BJ (cell line): ENCODE data around the gene MAGIX. TPM values are rescaled to one million over a fixed set of nuclear protein-coding genes. Genes with fewer than 3 reads are reported as not detected.

Source experiments
- CTCF ChIA-PET: fragments of 350-600 bp; formaldehyde crosslinking; extraction: SDS; loops from one replicate; lab custom pipeline; 2021; ENCODE audit warnings: antibody characterized with exemption, inconsistent platforms; lab: Yijun Ruan, JAX
- POLR2A ChIA-PET: fragments of 300-600 bp; sonication (Branson Sonifier 250); formaldehyde crosslinking; extraction: SDS; loops from one replicate; lab custom pipeline; 2021; ENCODE audit warnings: antibody characterized with exemption; lab: Charles Lee
- DNase-seq: peaks from one replicate; pipeline ENCODE4 v3.0.0-alpha.2; 2011; ENCODE audit warnings: low read depth
- H3K27me3 ChIP-seq: 2 replicates; pipeline ENCODE4 v1.6.0; 2011; ENCODE audit warnings: low read length; ENCODE audit not compliant: control insufficient read depth, insufficient read depth
- H3K36me3 ChIP-seq: 2 replicates; pipeline ENCODE4 v1.5.1; 2011; ENCODE audit warnings: low read length; ENCODE audit not compliant: control insufficient read depth, insufficient read depth
- H3K4me3 ChIP-seq: 2 replicates; pipeline ENCODE4 v1.5.1; 2011; ENCODE audit warnings: low read depth, mild to moderate bottlenecking, control low read depth, low read length
- CTCF ChIP-seq: IDR thresholded peaks from 2 replicates; pipeline ENCODE4 v1.5.1; 2011; ENCODE audit warnings: low read depth, mild to moderate bottlenecking, control low read depth, inconsistent platforms, low read length, moderate library complexity; ENCODE audit not compliant: insufficient read depth
- polyA plus RNA-seq: library from polyadenylated mRNA; depleted of rRNA; stranded (reverse); fragments of >200 nt; gene quantifications from 2 replicates; pipeline ENCODE4 v1.2.3, GENCODE V29; 2011

MAGIX gene
- polyA plus RNA-seq, 1 experiment, result 0.67 TPM

DNA sequence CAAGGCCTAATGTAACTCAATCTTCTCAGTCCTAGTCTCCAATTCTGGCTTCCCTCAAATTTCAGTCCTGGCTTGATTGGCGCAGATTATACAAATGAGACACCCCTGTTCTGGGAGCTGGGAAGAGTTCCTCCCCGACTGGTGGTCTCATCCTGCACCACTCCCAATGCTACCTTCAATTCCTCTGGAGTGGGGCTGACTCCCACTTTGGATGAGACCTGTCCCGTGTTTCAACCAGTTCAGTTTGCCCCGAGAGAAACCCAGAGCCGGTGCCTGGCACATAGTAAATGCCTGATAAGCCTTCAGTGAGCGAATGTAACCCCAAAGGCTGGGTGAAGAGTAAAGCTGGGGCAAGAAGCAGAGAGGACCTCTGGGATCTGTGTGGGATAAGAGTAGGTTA lies 41.5 kb downstream of the MAGIX start:
- Histone ChIP-seq H3K4me3 (no peak overlapping the region), H3K36me3 (no peaks in the 10 kb centered on the region), H3K27me3 (no peaks in the 10 kb centered on the region)
- CTCF ChIA-PET, result no interaction called here
- POLR2A ChIA-PET, result no interaction called here
- DNase-seq, result no peak
- TF ChIP-seq CTCF, result no peak

DNA sequence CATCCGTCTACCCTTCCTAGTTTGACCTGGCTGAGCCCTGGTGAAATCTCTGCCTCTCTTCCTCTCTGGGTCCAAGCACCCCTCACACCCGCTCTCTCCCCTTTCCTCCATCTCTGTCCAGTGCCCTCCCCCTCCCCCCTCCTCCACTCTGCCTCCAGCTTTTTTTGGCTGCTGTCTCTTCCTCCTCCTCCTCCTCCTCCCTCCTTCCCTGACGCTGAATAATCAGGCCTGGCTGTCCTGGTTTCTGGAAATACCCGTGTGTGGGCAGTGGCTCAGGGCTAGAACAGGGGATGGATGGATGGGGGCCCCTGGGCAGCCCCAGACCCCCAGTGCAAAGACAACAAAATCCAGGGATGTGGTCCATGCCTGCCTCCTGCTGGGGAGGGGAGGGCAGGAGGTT lies 42.2 kb downstream of the MAGIX start:
- POLR2A ChIA-PET, result no interaction called here
- no peak overlapping the region for H3K4me3 ChIP-seq
- H3K36me3 ChIP-seq, result no peaks in the 10 kb centered on the region
- CTCF ChIA-PET, result no interaction called here
- TF ChIP-seq CTCF, result no peak
- no peaks in the 10 kb centered on the region for H3K27me3 ChIP-seq
- DNase-seq, result no peak

DNA sequence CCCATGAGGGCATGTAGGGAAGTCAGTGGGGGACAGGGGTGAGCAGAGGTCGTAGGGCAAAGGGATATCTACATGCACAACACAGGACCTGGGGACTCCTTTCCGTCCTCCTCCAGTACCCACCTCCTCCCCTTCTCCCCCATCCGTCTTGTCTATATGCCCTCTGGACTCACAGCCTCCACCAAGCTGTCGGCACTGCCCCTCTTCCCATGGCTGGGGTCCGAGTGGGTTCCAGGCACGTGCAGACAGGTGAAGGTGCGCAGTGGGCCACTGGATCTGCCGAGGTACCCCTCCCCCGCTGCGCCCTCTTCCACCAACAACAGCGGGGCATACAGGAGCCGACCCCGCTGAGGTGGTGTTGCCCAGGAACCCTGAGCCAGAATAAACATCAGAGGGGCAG lies 42.9 kb downstream of the MAGIX start:
- ChIA-PET POLR2A (no interaction called here), CTCF (no interaction called here)
- no peak overlapping the region for H3K4me3 ChIP-seq
- TF ChIP-seq CTCF, result no peak
- H3K27me3 ChIP-seq, result no peaks in the 10 kb centered on the region
- no peak for DNase-seq
- no peaks in the 10 kb centered on the region for H3K36me3 ChIP-seq

GRCh38 chrX:49206543-49206942 lies 44.0 kb downstream of the MAGIX start:
- TF ChIP-seq CTCF, result no peak
- POLR2A ChIA-PET, result no interaction called here
- Histone ChIP-seq H3K36me3 (no peaks in the 10 kb centered on the region), H3K4me3 (no peak overlapping the region), H3K27me3 (no peaks in the 10 kb centered on the region)
- DNase-seq, result no peak
- CTCF ChIA-PET, result interaction anchor here (1.8 kb wide), 1 partner anchor 15 kb away, joined by 5 read pairs; no protein-coding TSS in a partner anchor

DNA sequence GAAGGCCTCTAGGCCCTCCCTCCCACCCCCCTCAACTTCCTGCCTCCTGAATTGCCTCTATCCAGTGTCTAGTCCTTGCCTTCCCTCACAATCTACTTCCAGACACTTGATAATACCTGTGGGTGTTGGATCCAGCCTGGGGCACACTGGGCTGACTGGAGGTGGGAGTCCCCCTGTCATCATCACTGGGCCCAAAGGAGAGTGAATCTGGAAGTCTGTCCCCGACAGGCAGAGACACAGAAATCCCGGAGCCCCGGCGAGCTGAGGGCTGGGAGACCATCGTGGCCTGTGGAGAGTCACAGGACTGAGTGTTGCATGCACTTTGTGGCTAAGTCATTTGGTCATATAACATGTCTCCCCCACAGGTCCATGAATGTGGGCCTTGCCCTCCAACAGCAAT lies 45.8 kb downstream of the MAGIX start:
- CTCF ChIA-PET, result interaction anchor here (0.6 kb wide), 1 partner anchor 14 kb away, joined by 3 read pairs; no protein-coding TSS in a partner anchor
- H3K27me3 ChIP-seq, result no peaks in the 10 kb centered on the region
- no peak for DNase-seq
- POLR2A ChIA-PET, result no interaction called here
- TF ChIP-seq CTCF, result no peak
- H3K4me3 ChIP-seq, result no peak overlapping the region
- no peaks in the 10 kb centered on the region for H3K36me3 ChIP-seq
